Measurements from ENCODE around the gene LIMD2.

- TF ChIP-seq, protein P1, sequence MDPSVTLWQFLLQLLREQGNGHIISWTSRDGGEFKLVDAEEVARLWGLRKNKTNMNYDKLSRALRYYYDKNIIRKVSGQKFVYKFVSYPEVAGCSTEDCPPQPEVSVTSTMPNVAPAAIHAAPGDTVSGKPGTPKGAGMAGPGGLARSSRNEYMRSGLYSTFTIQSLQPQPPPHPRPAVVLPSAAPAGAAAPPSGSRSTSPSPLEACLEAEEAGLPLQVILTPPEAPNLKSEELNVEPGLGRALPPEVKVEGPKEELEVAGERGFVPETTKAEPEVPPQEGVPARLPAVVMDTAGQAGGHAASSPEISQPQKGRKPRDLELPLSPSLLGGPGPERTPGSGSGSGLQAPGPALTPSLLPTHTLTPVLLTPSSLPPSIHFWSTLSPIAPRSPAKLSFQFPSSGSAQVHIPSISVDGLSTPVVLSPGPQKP (IDR thresholded peaks at IDR 0.05; ENCODE audit: borderline replicate concordance, low read depth, low read length): no peak
- TF ChIP-seq, protein P2, sequence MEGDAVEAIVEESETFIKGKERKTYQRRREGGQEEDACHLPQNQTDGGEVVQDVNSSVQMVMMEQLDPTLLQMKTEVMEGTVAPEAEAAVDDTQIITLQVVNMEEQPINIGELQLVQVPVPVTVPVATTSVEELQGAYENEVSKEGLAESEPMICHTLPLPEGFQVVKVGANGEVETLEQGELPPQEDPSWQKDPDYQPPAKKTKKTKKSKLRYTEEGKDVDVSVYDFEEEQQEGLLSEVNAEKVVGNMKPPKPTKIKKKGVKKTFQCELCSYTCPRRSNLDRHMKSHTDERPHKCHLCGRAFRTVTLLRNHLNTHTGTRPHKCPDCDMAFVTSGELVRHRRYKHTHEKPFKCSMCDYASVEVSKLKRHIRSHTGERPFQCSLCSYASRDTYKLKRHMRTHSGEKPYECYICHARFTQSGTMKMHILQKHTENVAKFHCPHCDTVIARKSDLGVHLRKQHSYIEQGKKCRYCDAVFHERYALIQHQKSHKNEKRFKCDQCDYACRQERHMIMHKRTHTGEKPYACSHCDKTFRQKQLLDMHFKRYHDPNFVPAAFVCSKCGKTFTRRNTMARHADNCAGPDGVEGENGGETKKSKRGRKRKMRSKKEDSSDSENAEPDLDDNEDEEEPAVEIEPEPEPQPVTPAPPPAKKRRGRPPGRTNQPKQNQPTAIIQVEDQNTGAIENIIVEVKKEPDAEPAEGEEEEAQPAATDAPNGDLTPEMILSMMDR (conservative IDR thresholded peaks at IDR 0.05; ENCODE audit: low read depth, low read length): no peak
- no peak for TF ChIP-seq POLR2A (IDR thresholded peaks at IDR 0.05; ENCODE audit: low read depth, low read length)
- TF ChIP-seq, protein P3, sequence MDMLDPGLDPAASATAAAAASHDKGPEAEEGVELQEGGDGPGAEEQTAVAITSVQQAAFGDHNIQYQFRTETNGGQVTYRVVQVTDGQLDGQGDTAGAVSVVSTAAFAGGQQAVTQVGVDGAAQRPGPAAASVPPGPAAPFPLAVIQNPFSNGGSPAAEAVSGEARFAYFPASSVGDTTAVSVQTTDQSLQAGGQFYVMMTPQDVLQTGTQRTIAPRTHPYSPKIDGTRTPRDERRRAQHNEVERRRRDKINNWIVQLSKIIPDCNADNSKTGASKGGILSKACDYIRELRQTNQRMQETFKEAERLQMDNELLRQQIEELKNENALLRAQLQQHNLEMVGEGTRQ (IDR thresholded peaks at IDR 0.05; ENCODE audit: low read depth, low read length): no peak
- TF ChIP-seq SMC3 (IDR thresholded peaks at IDR 0.05; ENCODE audit: low read depth, low read length): no peak
- no peak for TF ChIP-seq RFX5 (IDR thresholded peaks at IDR 0.05; ENCODE audit: low read depth, low read length)
- no peak for TF ChIP-seq NFE2L2 (IDR thresholded peaks at IDR 0.05; ENCODE audit: low read depth, low read length)
- no peak for TF ChIP-seq MAFK (IDR thresholded peaks at IDR 0.05; ENCODE audit: low read depth, low read length)
- no peak for TF ChIP-seq RCOR1 (IDR thresholded peaks at IDR 0.05; ENCODE audit: insufficient replicate concordance, low read length)
- TF ChIP-seq RAD21 (IDR thresholded peaks at IDR 0.05; ENCODE audit: low read length): no peak
- TF ChIP-seq FOS (IDR thresholded peaks at IDR 0.05; ENCODE audit: low read depth, low read length): no peak
Observed at GRCh38 chr17:63685578-63685977, 14.3 kb downstream of the LIMD2 start.
